ENCODE data around the gene FAM83D. TPM values are rescaled to one million over a fixed set of nuclear protein-coding genes. Genes with fewer than 3 reads are reported as not detected.

FAM83D gene
- total RNA-seq, 2 experiments from 2014 or later: 1.8 to 1.9 TPM

DNA sequence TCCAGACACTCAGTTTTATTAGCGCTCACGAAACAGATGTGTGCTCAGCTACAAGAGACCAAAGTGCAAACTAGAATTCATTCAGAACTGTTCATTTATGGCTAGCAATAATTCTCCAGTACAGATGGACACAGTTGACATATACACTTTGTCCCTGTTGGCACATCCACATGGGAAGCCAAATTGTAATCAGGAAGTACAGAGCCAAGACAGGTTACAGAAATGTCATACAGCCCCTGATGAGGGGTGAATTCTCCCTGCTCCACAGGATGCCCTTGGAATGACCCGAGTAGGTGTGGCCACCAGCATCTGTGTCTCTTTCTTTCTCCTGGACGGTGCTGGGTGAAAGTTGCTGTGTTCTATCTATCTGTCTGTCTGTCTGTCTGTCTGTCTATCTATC is 43.5 kb downstream of the FAM83D start:
- Mint-ChIP-seq H3K27me3 (no peaks in the 10 kb centered on the region), H3K9me3 (no peaks in the 10 kb centered on the region), H3K4me1 (ENCODE audit: low read depth) (peaks cover 19% of the 10 kb centered on the region), H3K4me3 (no peak overlapping the region), H3K36me3 (ENCODE audit: low read depth) (peaks cover 73% of the 10 kb centered on the region), H3K27ac (no peak overlapping the region)
- intact Hi-C loops (cut with DNase I, micrococcal nuclease): loop anchor here in 1 of 2 experiments (10.0 kb wide), 1 partner anchor 495 kb away; the partner anchor contains the start of gene RALGAPB
- Histone ChIP-seq H3K9me3 (ENCODE audit: control insufficient read depth in 1 of 2, insufficient read depth in 1 of 2, low read length in 2 of 2) (no peaks in the 10 kb centered on the region), H3K4me3 (ENCODE audit: low read length) (no peak overlapping the region), H3K36me3 (ENCODE audit: insufficient read depth, low read length) (peaks cover 50% of the 10 kb centered on the region), H3K4me1 (ENCODE audit: insufficient read depth, low read length) (no peaks in the 10 kb centered on the region), H3K27ac (ENCODE audit: low read depth in 1 of 2, low read length in 2 of 2) (no peak overlapping the region), H3K27me3 (ENCODE audit: control insufficient read depth in 1 of 2, insufficient read depth in 2 of 2, low read length in 2 of 2) (no peaks in the 10 kb centered on the region)
- POLR2A ChIA-PET: no interaction called here
- DNase-seq (no peak), ATAC-seq (ENCODE audit: poor library complexity) (no peak)
- TF ChIP-seq, protein P1, sequence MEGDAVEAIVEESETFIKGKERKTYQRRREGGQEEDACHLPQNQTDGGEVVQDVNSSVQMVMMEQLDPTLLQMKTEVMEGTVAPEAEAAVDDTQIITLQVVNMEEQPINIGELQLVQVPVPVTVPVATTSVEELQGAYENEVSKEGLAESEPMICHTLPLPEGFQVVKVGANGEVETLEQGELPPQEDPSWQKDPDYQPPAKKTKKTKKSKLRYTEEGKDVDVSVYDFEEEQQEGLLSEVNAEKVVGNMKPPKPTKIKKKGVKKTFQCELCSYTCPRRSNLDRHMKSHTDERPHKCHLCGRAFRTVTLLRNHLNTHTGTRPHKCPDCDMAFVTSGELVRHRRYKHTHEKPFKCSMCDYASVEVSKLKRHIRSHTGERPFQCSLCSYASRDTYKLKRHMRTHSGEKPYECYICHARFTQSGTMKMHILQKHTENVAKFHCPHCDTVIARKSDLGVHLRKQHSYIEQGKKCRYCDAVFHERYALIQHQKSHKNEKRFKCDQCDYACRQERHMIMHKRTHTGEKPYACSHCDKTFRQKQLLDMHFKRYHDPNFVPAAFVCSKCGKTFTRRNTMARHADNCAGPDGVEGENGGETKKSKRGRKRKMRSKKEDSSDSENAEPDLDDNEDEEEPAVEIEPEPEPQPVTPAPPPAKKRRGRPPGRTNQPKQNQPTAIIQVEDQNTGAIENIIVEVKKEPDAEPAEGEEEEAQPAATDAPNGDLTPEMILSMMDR (IDR thresholded peaks at IDR 0.05): no peak
- CTCF ChIA-PET: no interaction called here

DNA sequence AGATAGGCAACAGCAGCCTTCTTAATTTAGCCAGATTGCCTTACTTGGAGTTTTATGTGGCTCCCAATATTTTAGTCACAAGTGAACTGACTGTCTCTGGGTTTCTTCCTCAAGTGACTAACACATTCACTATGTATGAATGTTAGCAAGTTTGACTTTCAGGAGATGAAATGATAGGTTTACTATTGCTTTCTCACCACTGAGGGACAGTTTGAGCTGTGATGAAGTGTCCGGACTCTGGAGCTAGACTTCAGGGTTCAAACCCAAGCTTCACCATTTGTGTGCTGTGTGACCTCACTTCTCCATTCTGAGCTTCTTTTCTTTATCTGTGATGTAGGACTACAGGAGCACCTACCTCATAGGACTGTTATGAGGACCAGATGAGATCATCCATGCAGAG is 44.1 kb downstream of the FAM83D start:
- H3K36me3 ChIP-seq (ENCODE audit: insufficient read depth, low read length): peaks cover 54% of the 10 kb centered on the region
- intact Hi-C loops (cut with DNase I, micrococcal nuclease): no loop called here
- Mint-ChIP-seq H3K27me3 (no peaks in the 10 kb centered on the region), H3K4me3 (no peak overlapping the region), H3K27ac (no peak overlapping the region), H3K4me1 (ENCODE audit: low read depth) (peaks cover 13% of the 10 kb centered on the region), H3K36me3 (ENCODE audit: low read depth) (peaks cover 73% of the 10 kb centered on the region), H3K9me3 (no peaks in the 10 kb centered on the region)
- TF ChIP-seq, protein P1 (IDR thresholded peaks at IDR 0.05): no peak
- CTCF ChIA-PET: no interaction called here
- H3K27ac ChIP-seq (ENCODE audit: low read depth in 1 of 2, low read length in 2 of 2): no peak overlapping the region
- no peak overlapping the region for H3K4me3 ChIP-seq (ENCODE audit: low read length)
- ATAC-seq (ENCODE audit: poor library complexity): no peak
- no peaks in the 10 kb centered on the region for H3K9me3 ChIP-seq (ENCODE audit: control insufficient read depth in 1 of 2, insufficient read depth in 1 of 2, low read length in 2 of 2)
- H3K4me1 ChIP-seq (ENCODE audit: insufficient read depth, low read length): no peaks in the 10 kb centered on the region
- no peak for DNase-seq
- H3K27me3 ChIP-seq (ENCODE audit: control insufficient read depth in 1 of 2, insufficient read depth in 2 of 2, low read length in 2 of 2): no peaks in the 10 kb centered on the region
- POLR2A ChIA-PET: interaction anchor here (1.4 kb wide), 1 partner anchor 8 kb away, joined by 4 read pairs; the partner anchor contains the start of gene DHX35

DNA sequence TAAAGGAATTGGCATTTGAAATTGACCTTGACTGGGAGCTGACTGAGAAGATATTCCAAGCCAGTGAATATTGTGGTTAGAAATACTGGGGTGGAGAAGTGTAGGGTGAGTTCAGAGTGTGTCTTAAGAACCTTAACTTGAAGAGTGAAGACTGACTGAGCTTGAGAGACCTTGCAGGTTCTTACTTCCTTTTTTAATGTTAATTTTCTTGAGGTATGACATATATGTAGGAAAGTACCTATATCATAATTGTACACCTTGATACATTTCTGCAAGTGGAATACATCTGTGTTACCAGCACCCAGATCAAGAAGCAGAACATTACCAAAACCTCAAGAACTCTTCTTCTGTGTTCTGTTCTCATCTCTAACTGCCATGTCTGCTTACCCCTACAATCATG is 46.9 kb downstream of the FAM83D start:
- Mint-ChIP-seq H3K9me3 (no peaks in the 10 kb centered on the region), H3K4me1 (ENCODE audit: low read depth) (peaks cover 8% of the 10 kb centered on the region), H3K27me3 (no peaks in the 10 kb centered on the region), H3K4me3 (no peak overlapping the region), H3K36me3 (ENCODE audit: low read depth) (peaks cover 62% of the 10 kb centered on the region), H3K27ac (no peak overlapping the region)
- no peak for DNase-seq
- no peak for ATAC-seq (ENCODE audit: poor library complexity)
- Histone ChIP-seq H3K27me3 (ENCODE audit: control insufficient read depth in 1 of 2, insufficient read depth in 2 of 2, low read length in 2 of 2) (no peaks in the 10 kb centered on the region), H3K36me3 (ENCODE audit: insufficient read depth, low read length) (peaks cover 54% of the 10 kb centered on the region), H3K4me3 (ENCODE audit: low read length) (no peak overlapping the region), H3K9me3 (ENCODE audit: control insufficient read depth in 1 of 2, insufficient read depth in 1 of 2, low read length in 2 of 2) (no peaks in the 10 kb centered on the region), H3K4me1 (ENCODE audit: insufficient read depth, low read length) (no peaks in the 10 kb centered on the region), H3K27ac (ENCODE audit: low read depth in 1 of 2, low read length in 2 of 2) (no peak overlapping the region)
- TF ChIP-seq, protein P1 (IDR thresholded peaks at IDR 0.05): no peak
- CTCF ChIA-PET: interaction anchor here (0.6 kb wide), 1 partner anchor 82 kb away, joined by 3 read pairs; no protein-coding TSS in a partner anchor
- intact Hi-C loops (cut with DNase I, micrococcal nuclease): no loop called here
- POLR2A ChIA-PET: interaction anchor here (0.7 kb wide), 1 partner anchor 11 kb away, joined by 3 read pairs; the partner anchor contains the start of gene DHX35
